Tibial artery (tissue), 4 donors: ENCODE data around the gene PDE9A.

Source experiments
- DNase-seq, 2 donors: peaks; one replicate each; pipeline ENCODE4 v3.0.0-alpha.2; 2019
- H3K27ac ChIP-seq, 2 donors: fragments of 200-600 bp; sonication (generic) in 1 of 2; 1 replicate in 1 of 2; 2 replicates in 1 of 2; pipeline ENCODE4 v1.5.1; 2018 to 2019; ENCODE audit warnings: mild to moderate bottlenecking in 1 of 2
- H3K27me3 ChIP-seq, 2 donors: fragments of 200-600 bp; sonication (generic) in 1 of 2; one replicate each; pipeline versions ENCODE4 v1.5.1 to v1.6.0; 2016 to 2019
- H3K36me3 ChIP-seq, 3 donors: fragments of 200-600 bp; sonication (generic) in 2 of 3; one replicate each; pipeline ENCODE4 v1.5.1; 2016 to 2019; ENCODE audit warnings: mild to moderate bottlenecking in 2 of 3
- H3K4me1 ChIP-seq, 4 donors: fragments of 200-600 bp; sonication (generic) in 2 of 4; 1 replicate in 3 of 4; 2 replicates in 1 of 4; pipeline ENCODE4 v1.5.1; 2016 to 2019
- H3K4me3 ChIP-seq, 2 donors: fragments of 200-600 bp; sonication (generic) in 1 of 2; 1 replicate in 1 of 2; 2 replicates in 1 of 2; pipeline ENCODE4 v1.5.1; 2018 to 2019; ENCODE audit warnings: mild to moderate bottlenecking in 2 of 2
- H3K9me3 ChIP-seq, 3 donors: fragments of 200-600 bp; sonication (generic) in 1 of 3; one replicate each; pipeline ENCODE4 v1.5.1; 2016 to 2019
- intact Hi-C: fragments of 100-400 bp; cut with DNase I; formaldehyde crosslinking; loops from one replicate; pipeline ENCODE4 v1.15.0; 2023; ENCODE audit warnings: low total_unique reads
- TF ChIP-seq, protein P1 (sequence below), 2 experiments: fragments of 200-600 bp in 1 of 2; fragments of 450-650 bp in 1 of 2; IDR thresholded peaks; one replicate each; pipeline ENCODE4 v1.5.1; 2017 to 2019; ENCODE audit warnings: antibody characterized with exemption in 2 of 2, mild to moderate bottlenecking in 1 of 2, moderate library complexity in 1 of 2

The PDE9A gene

DNA sequence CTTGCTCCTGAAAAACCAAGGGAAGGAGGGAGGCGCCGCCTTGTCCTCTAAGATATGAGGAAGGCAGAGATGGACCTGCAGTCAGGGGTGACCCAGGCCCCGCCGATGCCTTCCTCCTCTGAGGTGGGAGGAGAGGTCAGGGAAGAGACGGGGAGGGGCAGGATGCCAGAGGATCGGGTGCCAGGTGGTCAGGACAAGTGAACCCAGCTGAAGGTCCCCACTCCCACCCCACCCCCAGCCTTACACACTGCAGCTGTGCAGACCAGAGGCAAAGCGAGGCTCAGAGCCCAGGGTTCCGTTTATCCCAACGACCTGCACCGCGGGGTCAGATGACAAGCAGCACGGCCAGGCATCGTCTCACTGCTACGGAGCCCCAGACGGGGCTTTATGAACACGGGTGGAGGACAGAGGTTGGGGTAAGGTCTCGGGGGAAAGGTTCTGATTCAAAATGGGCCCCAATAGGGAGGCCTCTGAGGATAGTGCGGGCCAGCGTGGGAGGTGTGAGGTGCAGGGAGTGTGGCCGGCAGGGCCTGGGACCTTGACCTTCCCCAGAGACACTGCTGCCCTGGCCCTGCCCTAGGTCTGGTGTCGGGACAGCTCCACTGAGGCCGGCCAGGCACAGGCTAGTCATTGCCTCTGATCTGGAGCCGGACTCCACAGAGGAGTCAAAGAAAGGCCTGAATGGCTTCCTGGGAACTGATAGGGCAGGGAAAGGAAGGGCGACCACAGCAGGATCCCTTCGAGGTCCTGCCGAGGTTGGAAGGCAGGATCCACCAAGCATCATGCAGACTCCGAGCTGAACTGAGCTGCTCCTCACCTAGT is 113.5 kb downstream of the PDE9A start:
- intact Hi-C loops, result no loop called here
- H3K27ac ChIP-seq, result no peak overlapping the region
- peaks cover 0 to 53% (median 4%) of the 10 kb centered on the region in 3 donors for H3K36me3 ChIP-seq

DNA sequence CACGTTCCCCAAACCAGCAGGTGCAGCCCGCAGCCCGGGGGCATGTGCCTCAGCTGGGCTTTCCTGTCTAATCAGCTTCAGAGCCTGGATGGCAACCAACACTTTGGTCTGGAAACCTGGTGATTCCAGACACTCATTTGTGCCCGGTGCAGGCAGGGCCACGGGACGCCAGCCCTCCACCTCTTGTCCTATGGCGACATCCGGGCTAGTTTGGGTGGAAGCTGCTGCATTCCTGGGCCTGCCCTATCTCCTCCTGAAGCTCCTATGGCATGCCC is 114.1 kb downstream of the PDE9A start:
- no peak for DNase-seq
- H3K27ac ChIP-seq, result no peak overlapping the region
- TF ChIP-seq, protein P1, sequence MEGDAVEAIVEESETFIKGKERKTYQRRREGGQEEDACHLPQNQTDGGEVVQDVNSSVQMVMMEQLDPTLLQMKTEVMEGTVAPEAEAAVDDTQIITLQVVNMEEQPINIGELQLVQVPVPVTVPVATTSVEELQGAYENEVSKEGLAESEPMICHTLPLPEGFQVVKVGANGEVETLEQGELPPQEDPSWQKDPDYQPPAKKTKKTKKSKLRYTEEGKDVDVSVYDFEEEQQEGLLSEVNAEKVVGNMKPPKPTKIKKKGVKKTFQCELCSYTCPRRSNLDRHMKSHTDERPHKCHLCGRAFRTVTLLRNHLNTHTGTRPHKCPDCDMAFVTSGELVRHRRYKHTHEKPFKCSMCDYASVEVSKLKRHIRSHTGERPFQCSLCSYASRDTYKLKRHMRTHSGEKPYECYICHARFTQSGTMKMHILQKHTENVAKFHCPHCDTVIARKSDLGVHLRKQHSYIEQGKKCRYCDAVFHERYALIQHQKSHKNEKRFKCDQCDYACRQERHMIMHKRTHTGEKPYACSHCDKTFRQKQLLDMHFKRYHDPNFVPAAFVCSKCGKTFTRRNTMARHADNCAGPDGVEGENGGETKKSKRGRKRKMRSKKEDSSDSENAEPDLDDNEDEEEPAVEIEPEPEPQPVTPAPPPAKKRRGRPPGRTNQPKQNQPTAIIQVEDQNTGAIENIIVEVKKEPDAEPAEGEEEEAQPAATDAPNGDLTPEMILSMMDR (IDR thresholded peaks at IDR 0.05), result no peak
- peaks cover 0 to 52% (median 4%) of the 10 kb centered on the region in 3 donors for H3K36me3 ChIP-seq
- H3K9me3 ChIP-seq, result no peaks in the 10 kb centered on the region
- intact Hi-C loops, result no loop called here
- H3K27me3 ChIP-seq, result no peaks in the 10 kb centered on the region
- H3K4me1 ChIP-seq, result no peaks in the 10 kb centered on the region
- H3K4me3 ChIP-seq, result no peak overlapping the region

More for the DNA sequence above, 113.5 kb downstream of the PDE9A start:
- H3K9me3 ChIP-seq, result no peaks in the 10 kb centered on the region
- TF ChIP-seq, protein P1 (IDR thresholded peaks at IDR 0.05), result no peak
- H3K4me3 ChIP-seq, result no peak overlapping the region
- no peaks in the 10 kb centered on the region for H3K27me3 ChIP-seq
- H3K4me1 ChIP-seq, result no peaks in the 10 kb centered on the region
- DNase-seq, result no peak

DNA sequence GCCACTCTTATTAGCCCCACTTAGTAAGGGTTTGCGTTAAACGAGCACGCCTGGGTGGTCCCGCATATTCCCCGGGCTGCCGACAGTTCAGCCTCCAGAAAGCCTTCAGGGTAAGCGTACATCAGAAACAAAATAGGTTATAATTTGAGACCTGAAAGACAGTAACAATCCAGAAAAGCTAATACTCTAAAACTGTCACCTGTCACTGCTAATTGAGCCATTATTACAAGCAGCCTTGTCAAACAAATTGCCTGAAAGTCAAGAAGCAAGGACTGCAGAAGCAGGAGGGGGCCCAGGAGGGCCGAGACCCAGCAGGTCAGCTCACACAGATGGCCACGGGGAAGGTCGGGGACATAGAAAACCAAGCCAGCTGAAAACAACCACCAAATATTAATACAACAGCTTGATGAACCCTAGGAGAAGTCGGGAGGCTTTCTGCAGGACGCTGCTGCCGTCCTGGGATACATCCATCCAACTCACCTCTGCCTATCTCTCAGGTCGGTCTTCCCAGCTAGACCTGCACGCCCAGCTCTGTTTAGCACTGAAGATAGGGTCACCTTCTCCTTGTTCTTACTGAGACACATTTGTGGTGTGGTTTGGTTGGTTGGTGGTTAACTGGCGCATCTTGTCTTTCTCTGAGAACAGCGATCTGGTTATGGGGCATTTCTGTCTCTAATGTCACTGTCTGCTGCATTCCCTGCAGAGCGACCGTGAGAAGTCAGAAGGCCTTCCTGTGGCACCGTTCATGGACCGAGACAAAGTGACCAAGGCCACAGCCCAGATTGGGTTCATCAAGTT is 115.1 kb downstream of the PDE9A start:
- intact Hi-C loops, result no loop called here
- H3K4me3 ChIP-seq, result no peak overlapping the region
- no peak overlapping the region for H3K27ac ChIP-seq
- peaks cover 0 to 52% (median 4%) of the 10 kb centered on the region in 3 donors for H3K36me3 ChIP-seq
- DNase-seq, result no peak
- no peaks in the 10 kb centered on the region for H3K4me1 ChIP-seq
- H3K9me3 ChIP-seq, result no peaks in the 10 kb centered on the region
- TF ChIP-seq, protein P1 (IDR thresholded peaks at IDR 0.05), result no peak
- H3K27me3 ChIP-seq, result no peaks in the 10 kb centered on the region

DNA sequence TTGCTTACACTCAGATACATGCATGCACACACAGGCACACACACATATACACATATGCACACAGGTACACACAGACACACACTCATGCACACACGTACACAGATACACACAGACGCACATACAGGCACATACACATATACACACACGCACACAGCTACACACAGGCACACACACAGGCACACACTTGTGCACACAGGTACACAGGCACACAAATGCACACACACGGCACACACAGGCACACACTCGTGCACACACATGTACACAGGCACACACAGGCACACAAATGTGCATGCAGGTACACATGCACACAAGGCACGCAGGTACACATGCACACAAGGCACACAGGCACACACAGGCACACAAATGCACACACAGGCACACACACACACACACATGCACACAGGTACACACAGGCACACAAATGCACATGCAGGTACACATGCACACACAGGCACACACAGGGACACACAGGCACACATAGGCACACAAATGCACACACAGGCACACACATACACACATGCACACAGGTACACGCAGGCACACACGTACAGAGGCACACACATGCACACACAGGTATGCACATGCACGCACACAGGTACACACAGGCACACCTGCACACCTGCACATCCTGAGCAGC is 115.9 kb downstream of the PDE9A start:
- Histone ChIP-seq H3K4me3 (no peak overlapping the region), H3K27me3 (no peaks in the 10 kb centered on the region), H3K36me3 (peaks cover 0 to 52% (median 4%) of the 10 kb centered on the region in 3 donors), H3K27ac (no peak overlapping the region), H3K4me1 (no peaks in the 10 kb centered on the region), H3K9me3 (no peaks in the 10 kb centered on the region)
- TF ChIP-seq, protein P1 (IDR thresholded peaks at IDR 0.05), result no peak
- intact Hi-C loops, result no loop called here
- DNase-seq, result no peak

DNA sequence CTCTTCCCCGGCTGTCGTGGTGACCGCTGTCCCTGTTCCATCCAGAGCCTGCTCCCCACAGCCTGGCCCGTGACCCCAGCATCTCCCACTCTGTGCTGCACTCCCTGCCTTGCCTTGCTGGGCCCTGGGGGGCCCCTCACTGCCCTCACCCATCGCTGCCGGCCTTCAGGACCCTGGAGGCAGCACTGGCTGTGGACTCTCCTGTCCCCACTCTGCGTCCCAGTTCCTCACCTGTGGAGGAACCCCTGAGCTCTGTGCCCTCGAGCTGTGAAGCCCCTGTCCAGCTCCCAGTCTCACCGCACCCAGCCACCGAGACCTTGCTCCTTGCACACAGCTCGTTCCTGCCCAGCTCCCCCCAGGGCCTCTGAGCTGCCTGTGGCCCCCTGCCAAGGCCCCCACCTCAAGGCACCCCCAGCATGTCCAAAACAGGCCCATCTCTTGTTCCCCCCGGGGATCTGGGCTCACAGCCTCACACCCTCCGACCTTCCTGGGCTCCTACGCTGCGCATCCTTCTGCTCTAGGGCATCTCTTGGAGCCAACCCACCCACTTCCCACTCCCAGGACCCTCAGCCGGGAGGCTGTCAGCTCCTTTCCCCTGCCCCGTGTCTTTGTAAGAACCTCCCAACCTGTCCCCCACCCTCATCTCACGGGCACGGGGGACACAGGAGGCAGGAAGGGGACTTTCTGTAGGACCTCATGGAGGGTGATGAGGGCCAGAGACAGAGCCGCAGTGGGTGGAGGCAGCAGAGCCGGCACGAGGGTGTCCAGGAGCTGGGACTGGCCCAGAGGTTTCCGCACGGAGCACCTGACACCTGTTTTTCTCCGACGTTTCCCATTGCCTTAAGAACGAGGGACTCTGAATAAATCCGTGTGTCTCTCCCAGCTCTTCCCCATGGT is 116.6 kb downstream of the PDE9A start:
- intact Hi-C loops, result no loop called here
- Histone ChIP-seq H3K27me3 (no peaks in the 10 kb centered on the region), H3K4me1 (no peaks in the 10 kb centered on the region), H3K4me3 (no peak overlapping the region), H3K9me3 (no peaks in the 10 kb centered on the region), H3K27ac (no peak overlapping the region), H3K36me3 (peaks cover 0 to 52% (median 4%) of the 10 kb centered on the region in 3 donors)
- TF ChIP-seq, protein P1 (IDR thresholded peaks at IDR 0.05), result no peak
- DNase-seq, result no peak
